ENCODE measurements around the gene HECA.

DNA sequence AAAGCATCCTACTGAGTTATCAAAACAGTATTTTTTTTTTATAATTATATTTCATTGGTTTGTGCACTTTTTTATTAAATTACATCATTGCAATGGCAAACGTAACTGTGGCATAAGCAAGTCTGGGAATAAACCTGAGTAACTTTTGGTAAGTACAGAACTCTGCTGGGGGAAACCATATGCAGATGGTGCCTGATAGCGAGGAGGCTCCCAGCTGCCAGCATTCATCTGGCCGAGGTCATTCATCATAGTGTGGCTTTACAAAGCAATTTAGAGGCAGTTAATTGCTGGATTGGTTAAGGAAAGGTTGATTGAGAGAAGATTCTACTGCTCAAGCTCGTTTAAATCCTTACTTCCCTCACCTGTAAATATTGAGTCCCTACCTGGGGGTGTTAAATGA lies 52.6 kb downstream of the HECA start:
- TF ChIP-seq, protein P1, sequence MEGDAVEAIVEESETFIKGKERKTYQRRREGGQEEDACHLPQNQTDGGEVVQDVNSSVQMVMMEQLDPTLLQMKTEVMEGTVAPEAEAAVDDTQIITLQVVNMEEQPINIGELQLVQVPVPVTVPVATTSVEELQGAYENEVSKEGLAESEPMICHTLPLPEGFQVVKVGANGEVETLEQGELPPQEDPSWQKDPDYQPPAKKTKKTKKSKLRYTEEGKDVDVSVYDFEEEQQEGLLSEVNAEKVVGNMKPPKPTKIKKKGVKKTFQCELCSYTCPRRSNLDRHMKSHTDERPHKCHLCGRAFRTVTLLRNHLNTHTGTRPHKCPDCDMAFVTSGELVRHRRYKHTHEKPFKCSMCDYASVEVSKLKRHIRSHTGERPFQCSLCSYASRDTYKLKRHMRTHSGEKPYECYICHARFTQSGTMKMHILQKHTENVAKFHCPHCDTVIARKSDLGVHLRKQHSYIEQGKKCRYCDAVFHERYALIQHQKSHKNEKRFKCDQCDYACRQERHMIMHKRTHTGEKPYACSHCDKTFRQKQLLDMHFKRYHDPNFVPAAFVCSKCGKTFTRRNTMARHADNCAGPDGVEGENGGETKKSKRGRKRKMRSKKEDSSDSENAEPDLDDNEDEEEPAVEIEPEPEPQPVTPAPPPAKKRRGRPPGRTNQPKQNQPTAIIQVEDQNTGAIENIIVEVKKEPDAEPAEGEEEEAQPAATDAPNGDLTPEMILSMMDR (IDR thresholded peaks at IDR 0.05; ENCODE audit: poor library complexity), result no peak
- no peak for TF ChIP-seq EZH2 (IDR thresholded peaks at IDR 0.05; ENCODE audit: borderline replicate concordance)

Measured in hepatocyte (in vitro differentiated cells).